Measurements from ENCODE around the gene CXCR4.

DNA sequence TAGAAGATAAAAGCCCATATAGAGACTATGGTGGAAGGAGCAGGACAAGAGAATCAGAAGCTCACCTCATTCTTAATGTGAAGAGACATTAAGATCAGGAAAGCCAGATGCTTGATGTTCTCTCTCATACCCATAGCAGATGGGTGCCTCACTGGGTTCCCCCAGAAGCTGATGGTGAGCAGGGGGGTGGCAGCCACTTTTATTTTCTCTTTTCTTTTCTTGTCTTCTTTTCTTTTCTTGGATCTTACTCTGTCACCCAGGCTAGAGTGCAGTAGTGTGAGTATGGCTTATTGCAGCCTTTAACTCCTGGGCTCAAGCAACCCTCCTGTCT, 14.8 kb upstream of the CXCR4 start:
- TF ChIP-seq, protein P1, sequence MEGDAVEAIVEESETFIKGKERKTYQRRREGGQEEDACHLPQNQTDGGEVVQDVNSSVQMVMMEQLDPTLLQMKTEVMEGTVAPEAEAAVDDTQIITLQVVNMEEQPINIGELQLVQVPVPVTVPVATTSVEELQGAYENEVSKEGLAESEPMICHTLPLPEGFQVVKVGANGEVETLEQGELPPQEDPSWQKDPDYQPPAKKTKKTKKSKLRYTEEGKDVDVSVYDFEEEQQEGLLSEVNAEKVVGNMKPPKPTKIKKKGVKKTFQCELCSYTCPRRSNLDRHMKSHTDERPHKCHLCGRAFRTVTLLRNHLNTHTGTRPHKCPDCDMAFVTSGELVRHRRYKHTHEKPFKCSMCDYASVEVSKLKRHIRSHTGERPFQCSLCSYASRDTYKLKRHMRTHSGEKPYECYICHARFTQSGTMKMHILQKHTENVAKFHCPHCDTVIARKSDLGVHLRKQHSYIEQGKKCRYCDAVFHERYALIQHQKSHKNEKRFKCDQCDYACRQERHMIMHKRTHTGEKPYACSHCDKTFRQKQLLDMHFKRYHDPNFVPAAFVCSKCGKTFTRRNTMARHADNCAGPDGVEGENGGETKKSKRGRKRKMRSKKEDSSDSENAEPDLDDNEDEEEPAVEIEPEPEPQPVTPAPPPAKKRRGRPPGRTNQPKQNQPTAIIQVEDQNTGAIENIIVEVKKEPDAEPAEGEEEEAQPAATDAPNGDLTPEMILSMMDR (IDR thresholded peaks at IDR 0.05), result no peak
- TF ChIP-seq POLR2A (IDR thresholded peaks at IDR 0.05), result no peak

Data from testis (tissue), 2 donors.